ENCODE results near the gene PANX2. TPM values are rescaled to one million over a fixed set of nuclear protein-coding genes. Genes with fewer than 3 reads are reported as not detected.
A peak's percentile ranks its signal among the peaks of the same experiment; 100 is the strongest.

Gene PANX2, protein sequence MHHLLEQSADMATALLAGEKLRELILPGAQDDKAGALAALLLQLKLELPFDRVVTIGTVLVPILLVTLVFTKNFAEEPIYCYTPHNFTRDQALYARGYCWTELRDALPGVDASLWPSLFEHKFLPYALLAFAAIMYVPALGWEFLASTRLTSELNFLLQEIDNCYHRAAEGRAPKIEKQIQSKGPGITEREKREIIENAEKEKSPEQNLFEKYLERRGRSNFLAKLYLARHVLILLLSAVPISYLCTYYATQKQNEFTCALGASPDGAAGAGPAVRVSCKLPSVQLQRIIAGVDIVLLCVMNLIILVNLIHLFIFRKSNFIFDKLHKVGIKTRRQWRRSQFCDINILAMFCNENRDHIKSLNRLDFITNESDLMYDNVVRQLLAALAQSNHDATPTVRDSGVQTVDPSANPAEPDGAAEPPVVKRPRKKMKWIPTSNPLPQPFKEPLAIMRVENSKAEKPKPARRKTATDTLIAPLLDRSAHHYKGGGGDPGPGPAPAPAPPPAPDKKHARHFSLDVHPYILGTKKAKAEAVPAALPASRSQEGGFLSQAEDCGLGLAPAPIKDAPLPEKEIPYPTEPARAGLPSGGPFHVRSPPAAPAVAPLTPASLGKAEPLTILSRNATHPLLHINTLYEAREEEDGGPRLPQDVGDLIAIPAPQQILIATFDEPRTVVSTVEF
- total RNA-seq: not detected
- polyA plus RNA-seq: not detected

DNA sequence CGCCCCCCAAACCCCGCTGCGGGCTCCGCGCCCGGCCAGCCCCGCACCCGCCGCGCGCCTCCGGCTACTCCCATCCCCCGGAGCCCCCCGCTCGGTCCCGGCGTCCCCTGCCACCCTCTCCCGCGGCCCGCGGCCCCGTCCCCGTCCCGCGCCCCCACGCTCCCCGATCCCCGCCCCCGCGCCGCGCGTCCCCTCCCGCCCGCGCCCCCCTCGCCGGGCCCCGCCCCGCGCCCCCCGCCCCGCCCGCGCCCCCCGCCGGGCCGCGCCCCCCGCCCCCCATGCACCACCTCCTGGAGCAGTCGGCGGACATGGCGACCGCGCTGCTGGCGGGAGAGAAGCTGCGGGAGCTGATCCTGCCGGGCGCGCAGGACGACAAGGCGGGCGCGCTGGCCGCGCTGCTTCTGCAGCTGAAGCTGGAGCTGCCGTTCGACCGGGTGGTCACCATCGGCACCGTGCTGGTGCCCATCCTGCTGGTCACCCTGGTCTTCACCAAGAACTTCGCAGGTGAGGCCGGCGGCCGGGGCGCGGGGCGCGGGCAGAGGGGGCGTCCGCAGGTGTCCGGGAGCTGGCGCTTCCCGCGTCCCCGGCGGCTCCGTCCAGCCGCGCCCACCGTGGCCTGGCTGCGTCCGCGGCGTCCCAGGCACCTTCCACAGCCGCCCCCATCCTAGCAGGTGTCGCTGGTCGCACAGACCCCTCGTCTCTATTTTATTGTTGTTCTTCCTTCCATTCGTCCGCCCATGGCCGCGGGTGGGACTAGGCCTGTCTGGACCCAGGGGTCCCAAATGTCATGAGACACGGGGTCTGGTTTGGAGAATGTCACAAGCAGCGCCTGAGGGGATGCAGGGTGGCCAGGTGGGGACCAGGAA is at the start of gene PANX2:
Gene PANX2 (plus strand): TSS at position 279 of the 866 bp plus-strand sequence. CDS start 0 bp downstream, at position 279.
- Mint-ChIP-seq H3K27me3 (peaks cover 56% of the 10 kb centered on the region), H3K4me3 (peak within 1 kb of the TSS in 3 of 4 donors; percentile 52 to 76 (median 57)), H3K4me1 (peaks cover 0 to 10% (median 2%) of the 10 kb centered on the region in 4 donors), H3K36me3 (no peaks in the 10 kb centered on the region), H3K27ac (peak within 1 kb of the TSS in 1 of 3 donors; percentile 76), H3K9me3 (no peaks in the 10 kb centered on the region)
- ATAC-seq (ENCODE audit: low read depth in 2 of 2) (no peak), DNase-seq (no peak)
- H3K27ac ChIP-seq (ENCODE audit: insufficient read depth, low read length, poor library complexity, severe bottlenecking): no peak within 1 kb of the TSS
- no peak within 1 kb of the TSS for H3K4me3 ChIP-seq (ENCODE audit: low read depth, low read length)
- no peaks in the 10 kb centered on the region for H3K4me1 ChIP-seq (ENCODE audit: control insufficient read depth, insufficient read depth, low read length, poor library complexity, severe bottlenecking)
- peaks cover 4% of the 10 kb centered on the region for H3K27me3 ChIP-seq (ENCODE audit: control insufficient read depth, insufficient read depth, low read length)
- H3K9me3 ChIP-seq (ENCODE audit: control insufficient read depth in 2 of 2, low read length in 2 of 2): no peaks in the 10 kb centered on the region
- H3K36me3 ChIP-seq (ENCODE audit: control insufficient read depth, insufficient read depth, low read length): no peaks in the 10 kb centered on the region

DNA sequence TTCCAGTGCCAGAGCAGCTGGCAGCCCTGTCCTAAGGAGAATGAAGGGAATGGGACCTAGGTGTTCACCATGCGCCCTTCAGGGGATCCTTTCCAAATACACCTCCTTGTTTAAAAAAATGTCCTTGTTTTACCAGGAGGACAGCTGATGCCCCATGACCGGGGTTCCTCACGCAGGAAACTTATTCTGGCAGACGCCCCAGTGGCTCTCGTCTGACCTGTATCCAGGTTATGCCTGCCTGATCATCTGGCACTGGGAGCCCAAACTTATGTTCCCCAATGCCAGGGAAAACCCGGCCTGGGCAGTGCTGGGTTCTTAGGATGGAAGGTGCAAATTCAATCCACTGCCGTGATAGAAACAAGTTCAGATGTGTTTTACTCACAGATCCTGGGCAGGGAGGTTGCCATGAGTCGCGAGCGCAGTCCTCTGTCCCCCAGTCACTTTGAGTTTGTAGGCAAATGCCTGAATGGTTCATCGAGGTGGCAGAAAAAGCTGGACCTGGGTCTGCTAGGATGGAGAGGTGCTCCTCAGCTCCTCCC is 49.3 kb upstream of the PANX2 start:
- Mint-ChIP-seq H3K36me3 (peaks cover 11% of the 10 kb centered on the region), H3K4me3 (no peak overlapping the region), H3K27me3 (peaks cover 29% of the 10 kb centered on the region), H3K27ac (no peak overlapping the region), H3K4me1 (no peaks in the 10 kb centered on the region), H3K9me3 (peaks cover 0 to 31% (median 9%) of the 10 kb centered on the region in 7 donors)
- no peak overlapping the region for H3K27ac ChIP-seq (ENCODE audit: insufficient read depth, low read length, poor library complexity, severe bottlenecking)
- H3K27me3 ChIP-seq (ENCODE audit: control insufficient read depth, insufficient read depth, low read length): peaks cover 7% of the 10 kb centered on the region
- DNase-seq (no peak), ATAC-seq (ENCODE audit: low read depth in 2 of 2) (no peak)
- no peaks in the 10 kb centered on the region for H3K36me3 ChIP-seq (ENCODE audit: control insufficient read depth, insufficient read depth, low read length)
- H3K4me3 ChIP-seq (ENCODE audit: low read depth, low read length): no peak overlapping the region
- peaks cover 13 to 15% of the 10 kb centered on the region in 2 experiments for H3K9me3 ChIP-seq (ENCODE audit: control insufficient read depth in 2 of 2, low read length in 2 of 2)
- H3K4me1 ChIP-seq (ENCODE audit: control insufficient read depth, insufficient read depth, low read length, poor library complexity, severe bottlenecking): no peaks in the 10 kb centered on the region

DNA sequence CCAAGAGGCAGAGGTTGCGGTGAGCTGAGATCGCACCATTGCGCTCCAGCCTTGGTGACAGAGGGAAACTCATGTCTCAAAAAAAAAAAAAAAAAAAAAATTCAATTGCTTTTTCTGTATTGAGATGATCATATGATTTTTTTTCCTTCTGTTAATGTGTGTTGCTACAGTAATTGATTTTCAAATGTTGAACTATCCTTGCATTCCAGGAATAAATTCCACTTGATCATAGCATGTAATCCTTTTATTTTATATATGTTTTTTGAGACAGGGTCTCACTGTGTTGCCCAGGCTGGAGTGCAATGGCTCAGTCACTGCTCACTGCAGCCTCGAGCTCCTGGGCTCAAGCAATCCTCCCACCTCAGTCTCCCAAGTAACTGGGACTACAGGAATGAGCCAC is 47.4 kb upstream of the PANX2 start:
- H3K36me3 ChIP-seq (ENCODE audit: control insufficient read depth, insufficient read depth, low read length): no peaks in the 10 kb centered on the region
- Mint-ChIP-seq H3K4me3 (no peak overlapping the region), H3K36me3 (peaks cover 11% of the 10 kb centered on the region), H3K9me3 (peaks cover 0 to 31% (median 9%) of the 10 kb centered on the region in 7 donors), H3K4me1 (no peaks in the 10 kb centered on the region), H3K27ac (no peak overlapping the region), H3K27me3 (peaks cover 32% of the 10 kb centered on the region)
- peaks cover 13 to 15% of the 10 kb centered on the region in 2 experiments for H3K9me3 ChIP-seq (ENCODE audit: control insufficient read depth in 2 of 2, low read length in 2 of 2)
- no peak overlapping the region for H3K27ac ChIP-seq (ENCODE audit: insufficient read depth, low read length, poor library complexity, severe bottlenecking)
- H3K4me1 ChIP-seq (ENCODE audit: control insufficient read depth, insufficient read depth, low read length, poor library complexity, severe bottlenecking): no peaks in the 10 kb centered on the region
- DNase-seq: no peak
- H3K27me3 ChIP-seq (ENCODE audit: control insufficient read depth, insufficient read depth, low read length): peaks cover 7% of the 10 kb centered on the region
- no peak overlapping the region for H3K4me3 ChIP-seq (ENCODE audit: low read depth, low read length)
- no peak for ATAC-seq (ENCODE audit: low read depth in 2 of 2)

DNA sequence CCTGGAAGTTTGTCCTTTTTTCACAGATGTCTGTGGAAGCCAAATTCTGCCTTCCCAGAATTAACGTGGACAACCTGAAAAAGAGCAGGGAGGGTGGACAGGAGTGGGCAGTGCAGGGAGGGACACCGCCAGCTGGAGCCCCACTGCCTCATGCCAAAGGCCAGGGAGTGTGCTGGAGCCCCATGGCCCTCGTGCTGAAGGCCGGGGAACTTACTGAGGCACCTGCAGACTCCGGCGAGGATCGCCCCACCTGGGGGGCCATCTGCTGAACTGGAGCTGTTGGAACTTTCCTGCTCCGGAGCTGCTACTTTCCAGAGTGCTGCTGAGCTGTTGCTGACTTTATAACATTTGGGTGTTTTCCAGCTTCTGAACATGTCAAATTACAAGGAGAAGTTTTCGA is 45.5 kb upstream of the PANX2 start:
- peaks cover 35% of the 10 kb centered on the region for H3K27me3 Mint-ChIP-seq
- Histone ChIP-seq H3K4me3 (ENCODE audit: low read depth, low read length) (no peak overlapping the region), H3K36me3 (ENCODE audit: control insufficient read depth, insufficient read depth, low read length) (no peaks in the 10 kb centered on the region), H3K4me1 (ENCODE audit: control insufficient read depth, insufficient read depth, low read length, poor library complexity, severe bottlenecking) (no peaks in the 10 kb centered on the region), H3K27ac (ENCODE audit: insufficient read depth, low read length, poor library complexity, severe bottlenecking) (no peak overlapping the region), H3K9me3 (ENCODE audit: control insufficient read depth in 2 of 2, low read length in 2 of 2) (peaks cover 13 to 15% of the 10 kb centered on the region in 2 experiments), H3K27me3 (ENCODE audit: control insufficient read depth, insufficient read depth, low read length) (peaks cover 3% of the 10 kb centered on the region)
- no peaks in the 10 kb centered on the region for H3K4me1 Mint-ChIP-seq
- peaks cover 2 to 31% (median 9%) of the 10 kb centered on the region in 7 donors for H3K9me3 Mint-ChIP-seq
- no peak for ATAC-seq (ENCODE audit: low read depth in 2 of 2)
- no peak overlapping the region for H3K4me3 Mint-ChIP-seq
- no peak overlapping the region for H3K27ac Mint-ChIP-seq
- peaks cover 11% of the 10 kb centered on the region for H3K36me3 Mint-ChIP-seq
- no peak for DNase-seq

DNA sequence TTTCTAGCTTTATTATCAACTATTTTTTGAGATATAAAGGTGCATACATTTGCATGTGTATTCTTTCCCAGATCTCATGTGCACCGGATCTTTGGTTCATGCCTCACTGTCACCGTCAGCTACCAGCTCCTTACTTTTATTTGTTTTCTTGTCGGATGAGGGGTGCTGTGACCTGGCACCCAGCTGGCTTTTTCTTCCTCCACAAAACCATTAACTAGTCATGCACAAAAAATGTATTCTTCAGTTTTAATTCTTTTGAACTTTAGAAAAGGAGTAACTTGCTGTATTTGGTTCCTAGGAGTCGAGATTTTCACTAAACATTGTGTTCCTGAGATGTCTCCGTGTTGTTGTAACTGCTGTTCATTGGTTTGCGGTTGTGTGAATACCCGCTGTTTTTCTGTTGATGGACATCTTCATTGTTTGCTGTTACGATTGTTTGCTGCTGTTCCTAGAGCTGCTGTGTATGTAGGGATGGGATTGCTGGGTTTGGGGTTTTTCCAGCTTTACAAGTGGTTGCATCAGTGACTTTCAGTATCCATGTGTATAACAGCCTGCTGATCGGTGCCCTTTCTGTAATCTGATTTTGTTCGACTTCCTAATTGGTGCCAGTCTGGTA is 41.3 kb upstream of the PANX2 start:
- Histone ChIP-seq H3K4me1 (ENCODE audit: control insufficient read depth, insufficient read depth, low read length, poor library complexity, severe bottlenecking) (no peaks in the 10 kb centered on the region), H3K27ac (ENCODE audit: insufficient read depth, low read length, poor library complexity, severe bottlenecking) (no peak overlapping the region), H3K36me3 (ENCODE audit: control insufficient read depth, insufficient read depth, low read length) (no peaks in the 10 kb centered on the region), H3K4me3 (ENCODE audit: low read depth, low read length) (no peak overlapping the region), H3K9me3 (ENCODE audit: control insufficient read depth in 2 of 2, low read length in 2 of 2) (no peaks in the 10 kb centered on the region), H3K27me3 (ENCODE audit: control insufficient read depth, insufficient read depth, low read length) (peaks cover 6% of the 10 kb centered on the region)
- H3K27ac Mint-ChIP-seq: no peak overlapping the region
- ATAC-seq (ENCODE audit: low read depth in 2 of 2) (no peak), DNase-seq (no peak)
- H3K9me3 Mint-ChIP-seq: peaks cover under 1 to 7% (median 2%) of the 10 kb centered on the region in 7 donors
- H3K4me1 Mint-ChIP-seq: no peaks in the 10 kb centered on the region
- H3K4me3 Mint-ChIP-seq: no peak overlapping the region
- H3K27me3 Mint-ChIP-seq: peaks cover 36% of the 10 kb centered on the region
- H3K36me3 Mint-ChIP-seq: peaks cover 3% of the 10 kb centered on the region

DNA sequence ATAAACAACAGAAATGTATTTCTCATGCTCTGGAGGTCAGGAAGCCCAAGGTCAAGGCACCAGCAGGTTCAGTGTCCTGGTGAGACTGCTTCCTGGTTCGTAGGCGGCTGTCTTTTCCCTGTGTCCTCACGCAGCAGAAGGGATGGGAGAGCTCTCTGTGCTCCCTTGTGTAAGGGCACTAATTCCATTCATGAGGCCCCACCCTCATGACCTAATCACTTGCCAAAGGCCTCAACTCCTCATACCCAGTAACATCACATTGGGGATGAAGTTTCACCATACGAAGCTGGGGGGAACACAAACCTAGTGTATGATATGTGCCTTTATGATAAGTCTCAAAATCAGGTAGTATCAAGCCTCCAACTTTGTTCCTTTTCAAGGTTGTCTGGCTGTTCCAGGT is 38.6 kb upstream of the PANX2 start:
- Mint-ChIP-seq H3K36me3 (no peaks in the 10 kb centered on the region), H3K9me3 (peaks cover 0 to 2% (median 0%) of the 10 kb centered on the region in 7 donors), H3K27me3 (peaks cover 44% of the 10 kb centered on the region), H3K27ac (no peak overlapping the region), H3K4me3 (no peak overlapping the region), H3K4me1 (no peaks in the 10 kb centered on the region)
- H3K4me3 ChIP-seq (ENCODE audit: low read depth, low read length): no peak overlapping the region
- DNase-seq: no peak
- no peak for ATAC-seq (ENCODE audit: low read depth in 2 of 2)
- H3K9me3 ChIP-seq (ENCODE audit: control insufficient read depth in 2 of 2, low read length in 2 of 2): no peaks in the 10 kb centered on the region
- H3K27me3 ChIP-seq (ENCODE audit: control insufficient read depth, insufficient read depth, low read length): peaks cover 13% of the 10 kb centered on the region
- no peak overlapping the region for H3K27ac ChIP-seq (ENCODE audit: insufficient read depth, low read length, poor library complexity, severe bottlenecking)
- H3K36me3 ChIP-seq (ENCODE audit: control insufficient read depth, insufficient read depth, low read length): no peaks in the 10 kb centered on the region
- H3K4me1 ChIP-seq (ENCODE audit: control insufficient read depth, insufficient read depth, low read length, poor library complexity, severe bottlenecking): no peaks in the 10 kb centered on the region

DNA sequence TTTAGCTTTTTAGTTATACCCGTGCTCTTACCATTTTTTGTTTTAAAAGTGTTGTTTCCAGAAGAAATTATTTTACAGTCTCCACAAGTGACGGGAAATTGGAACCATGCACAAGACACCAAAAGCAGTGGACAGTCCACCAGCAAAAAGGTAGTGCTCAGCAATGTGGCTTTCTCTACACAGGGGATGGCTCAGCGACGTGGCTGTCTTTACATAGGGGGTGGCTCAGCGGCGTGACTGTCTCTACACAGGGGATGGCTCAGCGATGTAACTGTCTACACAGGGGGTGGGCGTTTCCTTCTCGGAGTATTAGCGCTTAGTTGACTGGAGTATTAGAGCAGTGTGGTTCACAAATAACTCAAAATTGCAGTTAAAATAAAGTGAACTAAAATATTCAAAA is 36.0 kb upstream of the PANX2 start:
- H3K4me1 Mint-ChIP-seq: no peaks in the 10 kb centered on the region
- Histone ChIP-seq H3K36me3 (ENCODE audit: control insufficient read depth, insufficient read depth, low read length) (no peaks in the 10 kb centered on the region), H3K4me3 (ENCODE audit: low read depth, low read length) (no peak overlapping the region), H3K27ac (ENCODE audit: insufficient read depth, low read length, poor library complexity, severe bottlenecking) (no peak overlapping the region), H3K27me3 (ENCODE audit: control insufficient read depth, insufficient read depth, low read length) (peaks cover 13% of the 10 kb centered on the region), H3K4me1 (ENCODE audit: control insufficient read depth, insufficient read depth, low read length, poor library complexity, severe bottlenecking) (no peaks in the 10 kb centered on the region), H3K9me3 (ENCODE audit: control insufficient read depth in 2 of 2, low read length in 2 of 2) (no peaks in the 10 kb centered on the region)
- peaks cover 41% of the 10 kb centered on the region for H3K27me3 Mint-ChIP-seq
- H3K9me3 Mint-ChIP-seq: peaks cover 0 to 2% (median 0%) of the 10 kb centered on the region in 7 donors
- ATAC-seq (ENCODE audit: low read depth in 2 of 2) (no peak), DNase-seq (no peak)
- H3K27ac Mint-ChIP-seq: no peak overlapping the region
- H3K4me3 Mint-ChIP-seq: no peak overlapping the region
- no peaks in the 10 kb centered on the region for H3K36me3 Mint-ChIP-seq

Measured in CD4-positive, CD25-positive, alpha-beta regulatory T cell (primary cell).